Rectal smooth muscle tissue (tissue), 1 donor: ENCODE measurements around the gene MIDN.

ENCODE experiments used
- H3K27ac ChIP-seq: one replicate; pipeline ENCODE4 v1.7.0; 2013; ENCODE audit warnings: low read depth, low read length, inconsistent platforms
- H3K27me3 ChIP-seq: one replicate; pipeline ENCODE4 v1.7.0; 2013; ENCODE audit warnings: low read length; ENCODE audit not compliant: control insufficient read depth, insufficient read depth
- H3K36me3 ChIP-seq: one replicate; pipeline ENCODE4 v1.7.0; 2013; ENCODE audit warnings: low read length; ENCODE audit not compliant: control insufficient read depth, insufficient read depth
- H3K4me1 ChIP-seq: one replicate; pipeline ENCODE4 v1.7.0; 2013; ENCODE audit warnings: low read length; ENCODE audit not compliant: control insufficient read depth, insufficient read depth
- H3K4me3 ChIP-seq: one replicate; pipeline ENCODE4 v1.7.0; 2013; ENCODE audit warnings: low read length
- H3K9ac ChIP-seq: one replicate; pipeline ENCODE4 v1.7.0; 2013; ENCODE audit warnings: low read length

MIDN gene

DNA sequence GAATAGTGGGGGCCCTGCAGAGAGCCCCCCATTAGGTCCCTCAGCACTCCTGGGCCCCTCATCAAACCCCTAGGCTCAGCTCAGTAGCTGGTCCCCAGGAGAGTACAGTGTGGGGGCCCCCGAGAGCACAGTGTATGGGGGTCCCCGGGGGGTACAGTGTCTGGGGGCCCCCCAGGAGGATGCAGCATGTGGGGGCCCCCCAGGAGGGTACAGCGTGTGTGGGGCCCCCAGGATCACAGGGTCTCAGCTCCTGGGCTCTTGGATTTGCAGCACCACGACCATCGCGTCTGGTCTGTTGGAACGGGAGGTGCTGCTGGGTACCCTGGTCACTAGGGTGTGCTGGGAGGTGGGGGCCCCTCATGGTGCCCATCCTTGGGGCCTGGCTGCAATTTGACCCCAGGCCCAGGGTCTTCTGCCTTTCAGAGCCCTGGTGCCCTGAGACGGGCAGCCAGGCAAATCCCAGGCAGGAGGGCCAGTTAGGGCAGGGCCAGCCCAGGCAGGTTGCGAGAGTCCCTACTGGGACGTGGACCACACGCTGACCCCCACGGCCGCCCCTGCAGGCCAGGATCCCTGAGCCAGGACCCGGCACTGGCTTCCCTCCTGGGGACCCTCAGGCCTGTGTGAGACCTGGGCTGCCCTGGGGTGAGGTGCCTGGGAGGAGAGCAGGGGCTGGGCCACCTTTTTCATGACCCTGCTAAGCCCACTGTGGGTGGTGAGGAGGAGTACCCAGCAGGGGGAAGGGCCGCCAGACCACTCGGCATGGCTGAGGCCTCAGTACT lies 24.1 kb upstream of the MIDN start:
- H3K4me1 ChIP-seq, result no peaks in the 10 kb centered on the region
- no peak overlapping the region for H3K4me3 ChIP-seq
- H3K9ac ChIP-seq, result no peak overlapping the region
- no peak overlapping the region for H3K27ac ChIP-seq
- H3K36me3 ChIP-seq, result peaks cover 16% of the 10 kb centered on the region
- H3K27me3 ChIP-seq, result no peaks in the 10 kb centered on the region

DNA sequence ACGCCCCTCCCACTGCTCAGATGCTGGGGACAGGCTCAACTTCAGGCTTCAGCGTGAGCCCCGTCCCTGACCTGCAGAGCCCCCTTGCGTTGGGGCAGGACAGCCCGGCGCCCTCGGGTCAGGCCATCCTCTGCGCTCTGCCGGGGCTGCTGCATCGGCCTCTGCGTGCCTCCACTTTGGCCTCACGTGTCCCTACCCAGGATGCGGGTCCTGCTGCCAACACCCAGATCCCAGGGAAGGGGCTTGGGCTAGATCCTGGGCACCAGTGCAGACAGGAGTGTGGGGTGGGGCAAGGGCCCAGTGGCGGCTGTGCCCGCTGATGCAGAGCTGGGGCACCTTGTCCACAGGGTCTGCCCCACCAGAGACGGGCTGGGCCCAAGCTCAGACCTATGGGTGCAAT lies 23.5 kb upstream of the MIDN start:
- H3K36me3 ChIP-seq, result peaks cover 16% of the 10 kb centered on the region
- H3K9ac ChIP-seq, result no peak overlapping the region
- H3K27ac ChIP-seq, result no peak overlapping the region
- H3K4me1 ChIP-seq, result no peaks in the 10 kb centered on the region
- H3K27me3 ChIP-seq, result no peaks in the 10 kb centered on the region
- H3K4me3 ChIP-seq, result no peak overlapping the region

DNA sequence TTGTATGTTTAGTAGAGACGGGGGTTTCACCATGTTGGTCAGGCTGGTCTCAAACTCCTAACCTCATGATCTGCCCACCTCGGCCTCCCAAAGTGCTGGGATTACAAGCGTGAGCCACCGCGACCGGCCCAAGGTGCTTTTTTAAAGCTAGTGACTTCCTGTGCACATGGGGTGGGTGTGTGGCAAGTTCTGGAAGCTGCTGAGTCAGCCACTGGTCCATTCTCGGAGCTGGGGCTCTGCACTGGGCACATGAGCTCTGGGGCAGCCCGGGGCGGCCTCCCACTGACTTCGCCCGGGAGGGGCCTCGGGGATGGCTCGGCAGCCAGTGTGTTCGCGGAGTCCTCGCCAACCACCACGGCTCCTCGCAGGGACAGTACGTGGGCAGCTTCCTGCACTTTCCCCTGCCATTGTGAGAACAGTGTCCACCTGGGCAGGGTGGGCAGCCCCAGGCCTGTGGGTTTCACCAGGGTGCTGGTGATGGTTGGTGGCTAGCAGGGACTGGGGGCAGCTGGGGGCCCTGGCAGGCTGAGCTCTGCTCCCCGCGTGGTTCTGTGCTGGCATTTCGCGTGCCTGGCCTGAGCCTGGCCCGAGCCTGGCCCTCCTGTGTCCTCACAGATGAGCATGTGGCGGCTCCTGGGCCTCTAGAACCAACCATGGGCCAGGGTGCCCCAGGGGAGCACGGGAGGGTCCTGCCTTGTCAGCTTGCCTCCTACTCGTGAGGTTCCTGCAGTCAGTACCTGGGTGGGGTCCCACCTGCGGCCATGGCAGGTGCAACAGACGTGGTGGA lies 22.8 kb upstream of the MIDN start:
- Histone ChIP-seq H3K36me3 (peaks cover 16% of the 10 kb centered on the region), H3K9ac (no peak overlapping the region), H3K27me3 (no peaks in the 10 kb centered on the region), H3K4me1 (no peaks in the 10 kb centered on the region), H3K4me3 (no peak overlapping the region), H3K27ac (no peak overlapping the region)

DNA sequence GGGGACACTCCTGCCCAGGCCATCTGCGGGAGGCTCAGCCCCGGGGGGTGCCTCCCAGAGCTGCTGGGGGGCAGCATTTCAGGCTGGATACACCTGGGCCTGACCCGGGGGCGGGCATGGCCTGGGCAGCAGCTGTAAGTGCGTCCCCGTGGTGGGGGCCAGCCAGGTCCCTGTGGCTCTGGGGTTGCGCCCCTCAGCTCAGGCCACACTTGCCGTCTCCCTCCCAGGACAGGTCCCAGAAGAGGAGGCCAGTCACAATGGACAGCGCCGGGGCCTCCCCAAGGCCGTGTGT lies 22.2 kb upstream of the MIDN start:
- no peaks in the 10 kb centered on the region for H3K4me1 ChIP-seq
- no peak overlapping the region for H3K4me3 ChIP-seq
- H3K9ac ChIP-seq, result no peak overlapping the region
- H3K27me3 ChIP-seq, result no peaks in the 10 kb centered on the region
- H3K36me3 ChIP-seq, result peaks cover 11% of the 10 kb centered on the region
- no peak overlapping the region for H3K27ac ChIP-seq

DNA sequence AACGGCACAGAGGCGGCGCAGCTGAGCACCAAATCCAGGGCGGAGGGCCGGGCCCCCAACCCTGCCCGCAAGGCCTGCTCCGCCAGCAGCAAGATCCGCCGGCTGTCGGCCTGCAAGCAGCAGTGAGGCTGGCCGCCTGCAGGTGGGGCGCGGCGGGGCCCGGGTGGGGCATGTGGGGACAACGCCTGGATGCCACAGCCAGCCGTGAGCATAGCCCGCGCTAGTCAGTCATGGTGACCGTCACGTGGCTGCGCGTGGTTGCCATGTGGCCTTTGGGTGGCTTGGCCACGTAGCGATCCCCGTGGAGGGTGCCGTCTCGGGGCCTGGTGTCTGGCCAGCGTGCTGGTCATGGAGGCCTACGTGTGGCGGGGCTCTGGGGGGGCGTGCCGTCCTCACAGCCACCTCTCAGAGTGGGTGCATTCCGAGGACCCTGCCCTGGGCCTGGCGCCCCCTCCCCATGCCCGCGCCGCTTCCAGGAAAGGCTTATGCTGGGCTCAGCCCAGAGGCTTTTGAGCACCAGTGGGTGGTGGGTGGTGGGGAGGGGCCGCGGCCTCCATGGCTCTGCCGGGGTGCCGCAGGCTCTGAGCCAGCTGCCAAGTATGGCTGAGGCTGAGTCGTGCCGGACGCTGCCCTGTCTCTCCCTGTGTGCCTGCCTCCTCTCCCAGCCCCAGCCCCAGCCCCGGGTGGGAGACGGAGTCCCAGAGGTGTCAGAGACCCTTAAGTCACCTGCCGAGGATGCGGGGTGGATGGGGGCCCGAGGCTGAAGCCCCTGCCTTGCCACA lies 21.7 kb upstream of the MIDN start:
- H3K4me1 ChIP-seq, result no peaks in the 10 kb centered on the region
- no peak overlapping the region for H3K27ac ChIP-seq
- peaks cover 11% of the 10 kb centered on the region for H3K36me3 ChIP-seq
- H3K27me3 ChIP-seq, result no peaks in the 10 kb centered on the region
- H3K9ac ChIP-seq, result no peak overlapping the region
- no peak overlapping the region for H3K4me3 ChIP-seq

DNA sequence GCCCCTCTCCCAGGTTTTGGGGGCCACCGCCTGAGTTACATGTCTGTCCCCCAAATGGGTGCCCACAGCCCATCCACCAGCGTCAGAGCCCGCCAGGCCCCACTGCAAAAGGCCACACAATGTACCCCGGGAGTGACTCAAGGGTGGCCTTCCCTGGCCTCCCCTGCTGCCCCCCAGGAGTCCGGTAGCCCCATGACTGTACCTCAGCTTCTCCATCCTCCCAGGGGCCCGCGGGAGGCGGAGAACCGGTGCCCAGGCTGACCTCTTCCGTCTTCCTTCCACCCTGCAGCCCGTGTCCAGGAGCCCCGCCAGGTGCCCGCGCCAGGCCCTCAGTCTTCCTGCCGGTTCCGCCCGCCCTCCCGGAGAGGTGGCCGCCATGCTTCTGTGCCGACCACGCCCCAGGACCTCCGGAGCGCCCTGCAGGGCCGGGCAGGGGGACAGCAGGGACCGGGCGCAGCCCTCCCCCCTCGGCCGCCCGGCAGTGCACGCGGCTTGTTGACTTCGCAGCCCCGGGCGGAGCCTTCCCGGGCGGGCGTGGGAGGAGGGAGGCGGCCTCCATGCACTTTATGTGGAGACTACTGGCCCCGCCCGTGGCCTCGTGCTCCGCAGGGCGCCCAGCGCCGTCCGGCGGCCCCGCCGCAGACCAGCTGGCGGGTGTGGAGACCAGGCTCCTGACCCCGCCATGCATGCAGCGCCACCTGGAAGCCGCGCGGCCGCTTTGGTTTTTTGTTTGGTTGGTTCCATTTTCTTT lies 20.9 kb upstream of the MIDN start:
- H3K4me3 ChIP-seq, result no peak overlapping the region
- peaks cover 9% of the 10 kb centered on the region for H3K36me3 ChIP-seq
- peaks cover 4% of the 10 kb centered on the region for H3K4me1 ChIP-seq
- H3K27me3 ChIP-seq, result no peaks in the 10 kb centered on the region
- H3K9ac ChIP-seq, result no peak overlapping the region
- H3K27ac ChIP-seq, result no peak overlapping the region

DNA sequence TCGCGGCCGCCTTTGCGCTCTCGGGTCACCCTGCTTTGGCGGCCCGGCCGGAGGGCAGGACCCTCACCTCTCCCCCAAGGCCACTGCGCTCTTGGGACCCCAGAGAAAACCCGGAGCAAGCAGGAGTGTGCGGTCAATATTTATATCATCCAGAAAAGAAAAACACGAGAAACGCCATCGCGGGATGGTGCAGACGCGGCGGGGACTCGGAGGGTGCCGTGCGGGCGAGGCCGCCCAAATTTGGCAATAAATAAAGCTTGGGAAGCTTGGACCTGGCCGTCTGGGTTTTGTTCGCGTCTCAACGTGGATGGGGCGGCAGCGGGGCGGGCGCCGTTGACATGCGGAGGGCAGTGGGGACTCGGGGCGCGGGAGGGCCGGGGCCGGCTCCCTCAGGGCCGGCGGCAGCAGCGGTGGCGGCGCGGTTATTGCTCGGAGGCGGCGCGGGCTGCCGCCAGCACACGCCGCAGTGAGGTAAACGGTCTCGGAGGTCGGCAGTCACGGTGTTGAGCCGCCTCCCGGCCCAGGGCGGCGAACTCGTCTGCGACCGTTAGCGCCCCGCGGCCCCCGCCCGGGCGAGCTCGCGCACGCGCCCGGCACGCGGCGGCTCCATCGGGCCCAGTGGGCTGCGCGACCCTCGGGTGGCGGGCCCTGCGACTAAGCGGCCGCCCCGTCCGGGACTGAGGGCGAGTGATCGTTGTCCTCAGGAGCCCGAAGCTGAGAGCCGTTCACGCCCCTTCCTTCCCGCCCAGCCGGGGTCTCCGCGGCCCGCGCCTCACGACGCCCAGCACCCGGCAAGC lies 20.0 kb upstream of the MIDN start:
- Histone ChIP-seq H3K4me3 (no peak overlapping the region), H3K27ac (no peak overlapping the region), H3K4me1 (peaks cover 6% of the 10 kb centered on the region), H3K36me3 (peaks cover 1% of the 10 kb centered on the region), H3K9ac (no peak overlapping the region), H3K27me3 (no peaks in the 10 kb centered on the region)

DNA sequence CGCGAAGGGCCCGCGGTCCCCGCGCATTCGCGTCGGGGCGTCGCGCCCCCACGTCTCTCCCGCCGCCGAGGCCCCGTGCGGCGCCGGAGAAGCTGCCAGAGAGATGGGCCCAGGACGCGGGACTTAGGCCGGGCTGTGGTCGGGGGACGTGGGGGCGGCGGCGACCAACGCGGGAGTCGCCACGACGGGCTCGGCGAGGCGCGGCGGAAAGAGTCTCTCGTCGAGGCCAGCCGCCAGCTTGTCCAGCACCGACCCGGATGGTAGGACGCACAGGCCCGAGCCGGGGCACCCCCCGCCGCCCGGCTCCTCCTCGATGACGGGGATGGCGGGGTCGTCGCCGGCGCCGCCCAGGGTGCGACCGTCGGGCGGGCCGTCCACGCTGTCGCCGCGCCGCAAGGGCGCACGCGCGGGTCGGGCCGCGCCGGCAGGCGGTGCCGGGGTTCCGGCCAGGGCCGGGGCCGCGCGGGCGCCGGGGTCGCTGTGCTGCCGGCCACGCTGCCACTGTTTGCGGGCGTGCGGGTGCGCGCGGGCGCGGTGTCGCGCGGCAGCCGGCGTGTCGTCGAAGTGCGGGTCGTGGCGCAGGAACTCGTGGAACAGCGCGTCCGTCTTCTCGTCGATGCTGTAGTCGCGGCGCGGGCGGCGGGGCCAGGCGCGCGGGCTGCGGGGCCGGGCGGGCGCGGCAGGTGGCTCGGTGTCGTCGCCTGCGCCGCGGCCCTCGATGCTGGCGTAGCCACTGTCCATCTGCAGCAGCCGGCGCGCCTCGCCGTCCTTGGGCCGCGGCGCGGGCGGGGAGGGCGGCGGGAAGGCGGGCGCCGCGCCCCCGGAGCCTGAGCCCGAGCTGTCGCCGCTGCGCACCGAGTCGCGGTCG lies 19.1 kb upstream of the MIDN start:
- Histone ChIP-seq H3K36me3 (no peaks in the 10 kb centered on the region), H3K9ac (no peak overlapping the region), H3K4me1 (peaks cover 6% of the 10 kb centered on the region), H3K27me3 (no peaks in the 10 kb centered on the region), H3K27ac (no peak overlapping the region), H3K4me3 (no peak overlapping the region)

DNA sequence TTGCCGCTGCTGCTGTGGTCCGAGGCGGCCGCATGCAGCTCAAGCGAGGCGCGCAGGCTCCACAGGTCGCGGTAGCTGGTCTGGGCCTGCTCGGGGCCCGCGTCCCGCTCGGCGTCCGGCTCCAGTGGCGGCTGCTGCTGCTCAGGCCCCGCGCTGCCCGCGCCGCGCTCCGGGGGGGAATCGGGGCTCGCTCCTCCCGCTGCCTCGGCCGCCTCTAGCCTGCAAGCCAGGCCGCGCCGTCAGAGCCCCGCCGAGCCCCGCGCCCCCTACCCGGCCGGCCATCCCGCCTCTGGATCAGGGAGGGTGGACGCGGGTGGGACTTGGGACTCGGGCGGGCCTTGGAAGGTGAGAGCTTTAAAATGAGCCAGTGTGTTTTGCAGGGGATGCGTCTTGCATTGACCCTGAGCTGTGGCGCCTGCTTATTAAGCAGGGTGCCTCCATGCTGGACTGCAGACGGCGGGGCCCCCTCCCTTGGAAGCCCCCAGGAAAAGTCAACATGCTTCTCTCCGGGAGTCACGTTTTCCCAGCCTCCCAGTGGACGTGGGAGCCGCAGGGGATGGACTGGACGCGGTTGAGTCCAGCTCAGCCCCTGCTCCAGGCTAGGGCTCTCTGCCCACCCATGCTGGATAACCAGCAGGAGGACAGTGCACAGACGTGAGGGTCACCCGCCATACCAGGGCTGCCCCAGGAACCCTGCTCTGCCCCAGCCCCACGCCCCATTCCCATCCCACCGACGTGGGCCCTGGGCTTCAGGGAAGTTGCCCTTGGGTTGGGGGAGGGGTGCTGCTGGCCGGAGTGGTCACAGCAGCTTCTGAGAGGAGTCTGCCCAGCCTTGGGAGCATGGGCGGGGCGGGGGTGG lies 18.2 kb upstream of the MIDN start:
- Histone ChIP-seq H3K27me3 (no peaks in the 10 kb centered on the region), H3K4me3 (no peak overlapping the region), H3K36me3 (no peaks in the 10 kb centered on the region), H3K4me1 (peaks cover 6% of the 10 kb centered on the region), H3K27ac (no peak overlapping the region), H3K9ac (no peak overlapping the region)

DNA sequence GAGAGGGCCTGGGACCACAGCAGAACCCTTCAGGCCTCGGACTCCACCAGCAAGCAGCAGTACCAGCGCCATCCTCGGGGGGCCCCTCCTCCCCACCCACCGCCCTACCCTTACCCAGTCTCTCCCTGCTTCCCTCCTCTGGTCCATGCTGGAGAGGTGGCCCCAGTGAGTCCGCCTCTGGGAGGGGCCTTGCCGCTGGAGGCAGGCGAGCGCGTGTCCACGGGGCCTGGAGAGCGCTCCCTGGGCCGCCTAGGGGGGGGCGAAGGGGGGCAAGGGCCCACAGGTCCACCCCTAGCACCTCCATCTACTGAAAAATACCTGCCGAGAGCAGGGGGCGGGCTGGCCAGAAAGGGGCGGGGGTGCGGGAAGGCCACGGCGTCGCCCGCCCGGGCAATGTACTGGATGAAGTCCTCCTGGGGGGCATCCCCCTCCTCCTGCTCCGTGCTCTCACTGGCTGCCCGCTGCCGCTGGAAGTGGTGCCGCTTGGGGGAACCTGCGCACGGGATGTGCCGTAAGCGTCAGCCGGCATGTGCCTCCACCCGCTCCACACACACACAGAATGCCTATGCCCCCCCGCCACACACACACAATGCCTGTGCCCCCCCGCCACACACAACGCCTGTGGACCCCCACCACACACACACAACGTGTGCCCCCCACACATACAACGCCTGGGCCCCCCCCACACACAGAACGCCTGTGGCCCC lies 17.4 kb upstream of the MIDN start:
- Histone ChIP-seq H3K27me3 (no peaks in the 10 kb centered on the region), H3K36me3 (no peaks in the 10 kb centered on the region), H3K9ac (no peak overlapping the region), H3K27ac (no peak overlapping the region), H3K4me1 (peaks cover 6% of the 10 kb centered on the region), H3K4me3 (no peak overlapping the region)
